ENCODE data around the gene DEPDC1B. TPM values are rescaled to one million over a fixed set of nuclear protein-coding genes. Genes with fewer than 3 reads are reported as not detected.
"Not testable (repeated sequence)": the region's sequence is repeated elsewhere in the genome, so short reads cannot be mapped to it uniquely, and the experiment has no call there.

Gene DEPDC1B
- total RNA-seq, 1 donor from 2014 or later, result 21.2 TPM

GRCh38 chr5:60687927-60688720, 11.8 kb downstream of the DEPDC1B start:
- no peak for DNase-seq (ENCODE audit: low spot score)
- Mint-ChIP-seq H3K36me3 (ENCODE audit: low read depth) (peaks cover 16% of the 10 kb centered on the region), H3K27ac (no peak overlapping the region), H3K4me3 (no peak overlapping the region), H3K27me3 (ENCODE audit: insufficient read depth) (no peaks in the 10 kb centered on the region), H3K4me1 (ENCODE audit: low read depth) (peaks cover 19% of the 10 kb centered on the region), H3K9me3 (no peaks in the 10 kb centered on the region)
- intact Hi-C loops (cut with micrococcal nuclease), result no loop called here

GRCh38 chr5:60686157-60686556, 13.8 kb downstream of the DEPDC1B start:
- no peak overlapping the region for H3K4me3 Mint-ChIP-seq
- peaks cover 26% of the 10 kb centered on the region for H3K36me3 Mint-ChIP-seq (ENCODE audit: low read depth)
- H3K27ac Mint-ChIP-seq, result no peak overlapping the region
- H3K27me3 Mint-ChIP-seq (ENCODE audit: insufficient read depth), result no peaks in the 10 kb centered on the region
- H3K4me1 Mint-ChIP-seq (ENCODE audit: low read depth), result peaks cover 19% of the 10 kb centered on the region
- no peak for DNase-seq (ENCODE audit: low spot score)
- intact Hi-C loops (cut with micrococcal nuclease), result no loop called here
- no peaks in the 10 kb centered on the region for H3K9me3 Mint-ChIP-seq

DNA sequence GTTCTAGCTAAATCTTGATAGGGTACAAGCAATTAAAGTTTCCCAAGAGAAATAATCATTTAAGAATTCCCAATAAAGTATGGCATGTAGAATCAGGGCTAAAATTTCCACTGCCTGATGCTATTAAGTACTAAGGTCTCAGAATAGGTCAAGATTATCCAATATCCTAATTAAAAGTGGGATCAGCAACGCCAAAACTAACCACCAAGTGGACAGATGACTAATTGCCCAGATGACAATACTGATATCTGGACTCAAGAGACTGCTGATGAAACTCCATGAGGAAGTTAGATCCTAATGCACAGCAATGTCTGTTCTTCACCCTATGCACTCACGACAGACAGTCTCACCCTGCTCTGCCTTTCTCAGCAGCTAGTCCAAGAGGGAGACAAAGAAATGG, 14.3 kb downstream of the DEPDC1B start:
- H3K4me3 Mint-ChIP-seq, result no peak overlapping the region
- peaks cover 19% of the 10 kb centered on the region for H3K4me1 Mint-ChIP-seq (ENCODE audit: low read depth)
- no peaks in the 10 kb centered on the region for H3K9me3 Mint-ChIP-seq
- H3K36me3 Mint-ChIP-seq (ENCODE audit: low read depth), result peaks cover 29% of the 10 kb centered on the region
- DNase-seq (ENCODE audit: low spot score), result no peak
- no peaks in the 10 kb centered on the region for H3K27me3 Mint-ChIP-seq (ENCODE audit: insufficient read depth)
- intact Hi-C loops (cut with micrococcal nuclease), result no loop called here
- H3K27ac Mint-ChIP-seq, result no peak overlapping the region

DNA sequence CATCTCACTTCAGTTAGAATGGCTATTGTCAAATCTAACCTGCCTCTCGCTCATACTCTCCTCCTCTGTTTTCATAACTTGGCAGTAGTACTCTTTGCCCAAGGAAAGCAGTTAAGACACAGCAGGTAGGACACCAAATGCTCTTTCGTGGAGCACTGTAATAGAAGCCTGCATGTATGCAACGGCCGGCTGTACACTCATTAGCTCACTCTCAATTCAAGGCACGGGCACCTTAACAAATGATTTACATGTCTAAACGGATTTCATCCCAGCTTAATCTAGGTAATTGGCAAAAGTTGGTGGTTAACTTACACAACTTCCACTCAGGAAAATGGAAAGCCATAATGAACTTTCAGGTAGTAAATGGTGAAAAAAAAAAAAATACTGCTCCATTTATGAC, 14.9 kb downstream of the DEPDC1B start:
- Mint-ChIP-seq H3K4me1 (ENCODE audit: low read depth) (peaks cover 19% of the 10 kb centered on the region), H3K27ac (no peak overlapping the region), H3K4me3 (no peak overlapping the region), H3K27me3 (ENCODE audit: insufficient read depth) (no peaks in the 10 kb centered on the region), H3K36me3 (ENCODE audit: low read depth) (peaks cover 29% of the 10 kb centered on the region), H3K9me3 (no peaks in the 10 kb centered on the region)
- intact Hi-C loops (cut with micrococcal nuclease), result no loop called here
- no peak for DNase-seq (ENCODE audit: low spot score)

- H3K4me1 Mint-ChIP-seq (ENCODE audit: low read depth), result peaks cover 11% of the 10 kb centered on the region
- H3K9me3 Mint-ChIP-seq; H3K27me3 Mint-ChIP-seq (ENCODE audit: insufficient read depth); H3K4me3 Mint-ChIP-seq; H3K27ac Mint-ChIP-seq; DNase-seq (ENCODE audit: low spot score); intact Hi-C loops (cut with micrococcal nuclease): not testable (repeated sequence)
- H3K36me3 Mint-ChIP-seq (ENCODE audit: low read depth), result peaks cover 28% of the 10 kb centered on the region
Observed at GRCh38 chr5:60682007-60682406, 18.0 kb downstream of the DEPDC1B start.

DNA sequence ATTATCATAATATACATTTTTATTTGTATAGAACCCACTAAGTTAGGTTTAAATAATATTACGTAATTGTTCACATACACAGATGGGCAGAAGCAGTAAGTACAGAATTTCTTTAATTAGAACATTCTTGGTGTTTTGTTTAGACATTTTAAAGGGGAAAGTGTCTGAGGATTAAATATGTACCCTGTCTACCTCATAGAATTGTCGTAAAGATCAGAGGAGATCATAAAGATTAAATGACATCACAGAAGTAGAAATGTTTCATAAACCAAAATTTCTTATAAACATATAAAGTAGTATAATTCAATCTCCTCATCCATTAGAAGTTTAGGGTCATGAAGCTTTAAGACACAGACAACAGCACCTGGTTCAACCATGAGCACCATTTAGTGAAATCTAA, 20.1 kb downstream of the DEPDC1B start:
- H3K4me1 Mint-ChIP-seq (ENCODE audit: low read depth), result peaks cover 11% of the 10 kb centered on the region
- no peaks in the 10 kb centered on the region for H3K27me3 Mint-ChIP-seq (ENCODE audit: insufficient read depth)
- H3K36me3 Mint-ChIP-seq (ENCODE audit: low read depth), result peaks cover 19% of the 10 kb centered on the region
- H3K27ac Mint-ChIP-seq, result no peak overlapping the region
- H3K4me3 Mint-ChIP-seq, result no peak overlapping the region
- intact Hi-C loops (cut with micrococcal nuclease), result loop anchor here (2.0 to 5.0 kb wide), 4 partner anchors 162 to 977 kb away; partner anchors contain the start of genes ELOVL7, ERCC8 and NDUFAF2
- H3K9me3 Mint-ChIP-seq, result no peaks in the 10 kb centered on the region
- DNase-seq (ENCODE audit: low spot score), result no peak

GRCh38 chr5:60677850-60678664, 21.9 kb downstream of the DEPDC1B start:
- no peak overlapping the region for H3K27ac Mint-ChIP-seq
- H3K4me1 Mint-ChIP-seq (ENCODE audit: low read depth), result peaks cover 12% of the 10 kb centered on the region
- H3K27me3 Mint-ChIP-seq (ENCODE audit: insufficient read depth), result no peaks in the 10 kb centered on the region
- H3K9me3 Mint-ChIP-seq, result no peaks in the 10 kb centered on the region
- intact Hi-C loops (cut with micrococcal nuclease), result loop anchor here (1.0 to 5.0 kb wide), 7 partner anchors 22 to 979 kb away; partner anchors contain the start of genes DEPDC1B, ELOVL7, ERCC8 and NDUFAF2
- H3K36me3 Mint-ChIP-seq (ENCODE audit: low read depth), result peaks cover 15% of the 10 kb centered on the region
- DNase-seq (ENCODE audit: low spot score), result no peak
- no peak overlapping the region for H3K4me3 Mint-ChIP-seq

DNA sequence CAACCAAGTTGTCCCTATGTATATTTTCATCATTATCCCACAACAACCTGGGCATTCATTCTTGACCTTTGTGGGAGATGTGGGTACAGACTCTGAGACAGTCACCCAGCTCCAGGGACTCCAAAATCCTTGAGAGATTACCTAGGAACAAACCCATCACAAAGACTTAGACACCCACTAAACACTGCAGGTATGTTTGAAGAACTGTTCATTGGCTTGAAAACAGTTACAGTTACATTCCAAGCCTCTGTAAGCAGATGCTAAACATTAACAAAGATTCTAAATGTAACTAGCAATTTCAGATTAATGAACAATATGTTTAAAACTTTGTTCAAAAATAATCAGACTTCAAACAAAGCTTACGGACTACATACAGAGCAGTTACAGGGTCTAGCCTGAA, 24.7 kb downstream of the DEPDC1B start:
- peaks cover 20% of the 10 kb centered on the region for H3K4me1 Mint-ChIP-seq (ENCODE audit: low read depth)
- no peaks in the 10 kb centered on the region for H3K27me3 Mint-ChIP-seq (ENCODE audit: insufficient read depth)
- no peak overlapping the region for H3K4me3 Mint-ChIP-seq
- no peaks in the 10 kb centered on the region for H3K9me3 Mint-ChIP-seq
- intact Hi-C loops (cut with micrococcal nuclease), result loop anchor here (5.0 kb wide), 3 partner anchors 167 to 982 kb away; partner anchors contain the start of genes ELOVL7, ERCC8 and NDUFAF2
- no peak overlapping the region for H3K27ac Mint-ChIP-seq
- no peak for DNase-seq (ENCODE audit: low spot score)
- no peaks in the 10 kb centered on the region for H3K36me3 Mint-ChIP-seq (ENCODE audit: low read depth)

DNA sequence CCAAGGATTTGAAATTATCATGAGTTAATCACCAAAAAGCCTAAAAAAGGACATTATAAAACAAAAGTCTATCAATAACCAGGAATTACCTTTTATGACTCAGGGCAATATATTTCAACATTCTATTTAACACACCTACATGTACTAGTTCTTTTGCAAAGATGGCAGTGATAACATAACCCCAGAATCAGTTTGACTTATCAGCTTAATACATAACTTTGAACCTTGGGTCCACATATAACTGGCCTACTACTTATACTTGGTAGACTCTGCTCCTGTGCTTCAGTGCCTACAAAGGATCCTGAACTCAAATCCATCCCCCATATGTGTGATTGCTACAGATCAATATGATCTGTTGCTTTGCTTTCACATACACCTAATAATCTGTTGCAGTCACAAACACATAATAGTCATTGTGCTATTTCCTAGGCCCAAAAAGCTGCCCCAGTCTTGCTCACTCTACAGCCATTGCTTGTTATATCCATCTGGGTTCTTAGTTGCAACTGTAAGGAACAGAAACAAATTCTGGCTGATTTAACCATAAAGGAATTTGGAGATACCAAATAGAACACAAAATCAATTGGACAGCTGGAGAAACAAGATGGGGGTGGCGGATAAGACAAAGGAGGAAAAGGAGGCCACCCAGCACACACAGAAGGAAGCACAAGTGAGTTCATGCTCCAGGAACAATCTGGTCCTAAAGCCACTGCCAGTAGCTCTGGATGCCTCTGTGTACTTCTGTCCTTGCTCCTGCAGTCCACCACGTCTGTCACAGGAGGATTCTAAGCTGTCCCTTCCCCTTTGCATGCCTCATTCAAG, 25.5 kb downstream of the DEPDC1B start:
- no peak overlapping the region for H3K27ac Mint-ChIP-seq
- intact Hi-C loops (cut with micrococcal nuclease), result loop anchor here (5.0 kb wide), 3 partner anchors 168 to 983 kb away; partner anchors contain the start of genes ELOVL7, ERCC8 and NDUFAF2
- H3K27me3 Mint-ChIP-seq (ENCODE audit: insufficient read depth), result no peaks in the 10 kb centered on the region
- H3K4me3 Mint-ChIP-seq, result no peak overlapping the region
- H3K36me3 Mint-ChIP-seq (ENCODE audit: low read depth), result no peaks in the 10 kb centered on the region
- no peak for DNase-seq (ENCODE audit: low spot score)
- H3K9me3 Mint-ChIP-seq, result no peaks in the 10 kb centered on the region
- peaks cover 20% of the 10 kb centered on the region for H3K4me1 Mint-ChIP-seq (ENCODE audit: low read depth)

DNA sequence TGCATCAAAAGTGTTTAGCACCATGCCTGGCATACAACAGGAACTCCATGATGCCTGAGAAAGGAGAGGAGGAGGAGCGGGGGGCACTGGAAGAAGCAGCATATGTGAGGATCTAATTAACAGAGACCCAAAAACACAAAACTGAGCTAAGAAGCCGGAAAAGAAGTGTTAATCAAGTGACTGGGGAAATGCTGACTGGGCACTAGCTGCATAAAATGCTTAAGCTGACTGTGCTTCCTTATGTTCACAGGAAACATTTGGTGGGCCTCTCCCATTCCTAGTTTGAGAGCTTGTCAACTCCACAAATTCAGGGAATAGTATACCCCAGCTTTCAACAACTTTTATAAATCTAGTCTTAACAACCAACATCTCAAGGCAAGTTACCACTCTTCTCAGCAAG, 26.6 kb downstream of the DEPDC1B start:
- intact Hi-C loops (cut with micrococcal nuclease), result no loop called here
- no peak overlapping the region for H3K27ac Mint-ChIP-seq

GRCh38 chr5:60672693-60673264, 27.2 kb downstream of the DEPDC1B start:
- no peaks in the 10 kb centered on the region for H3K9me3 Mint-ChIP-seq
- no peak overlapping the region for H3K27ac Mint-ChIP-seq
- DNase-seq (ENCODE audit: low spot score), result no peak
- H3K36me3 Mint-ChIP-seq (ENCODE audit: low read depth), result no peaks in the 10 kb centered on the region
- intact Hi-C loops (cut with micrococcal nuclease), result no loop called here
- no peak overlapping the region for H3K4me3 Mint-ChIP-seq
- H3K4me1 Mint-ChIP-seq (ENCODE audit: low read depth), result peaks cover 14% of the 10 kb centered on the region
- H3K27me3 Mint-ChIP-seq (ENCODE audit: insufficient read depth), result no peaks in the 10 kb centered on the region

More for the DNA sequence above, 26.6 kb downstream of the DEPDC1B start:
- DNase-seq (ENCODE audit: low spot score), result no peak
- Mint-ChIP-seq H3K4me1 (ENCODE audit: low read depth) (peaks cover 19% of the 10 kb centered on the region), H3K27me3 (ENCODE audit: insufficient read depth) (no peaks in the 10 kb centered on the region), H3K9me3 (no peaks in the 10 kb centered on the region), H3K36me3 (ENCODE audit: low read depth) (no peaks in the 10 kb centered on the region), H3K4me3 (no peak overlapping the region)

Measured in activated T-helper 1 cell treated with anti-CD3 and anti-CD28 coated beads, Interleukin-12 subunit alpha, Interleukin-12 subunit beta, Interleukin-2, Interleukin-4 antibody, amounts not matched to agents 30 ng/mL and 10 ng/mL and 1 ng/mL, durations not matched to agents 14 hours and 24 hours and 36 hours (primary cell).